COLO829 (cell line): ENCODE measurements around the gene ZRANB3.
"Not testable (repeated sequence)": the region's sequence is repeated elsewhere in the genome, so short reads cannot be mapped to it uniquely, and the experiment has no call there.

ENCODE experiments used
- DNase-seq: peaks from one replicate; pipeline ENCODE4 v3.0.0; 2012; ENCODE audit warnings: low spot score

Gene ZRANB3

GRCh38 chr2:135320465-135321355, 210.3 kb downstream of the ZRANB3 start:
- DNase-seq: no peak

- no peak for DNase-seq
These were observed 212.2 kb downstream of the ZRANB3 start for GRCh38 chr2:135318808-135319207.

- no peak for DNase-seq
These were observed 213.6 kb downstream of the ZRANB3 start for GRCh38 chr2:135317375-135317774.

GRCh38 chr2:135311962-135312361, 219.1 kb downstream of the ZRANB3 start:
- DNase-seq: no peak

- no peak for DNase-seq
These were observed 219.8 kb downstream of the ZRANB3 start for GRCh38 chr2:135311268-135311667.

GRCh38 chr2:135304694-135305093, 226.3 kb downstream of the ZRANB3 start:
- no peak for DNase-seq

GRCh38 chr2:135299658-135300244, 231.3 kb downstream of the ZRANB3 start:
- peak; percentile 87 for DNase-seq

- no peak for DNase-seq
These were observed 231.9 kb downstream of the ZRANB3 start for GRCh38 chr2:135299165-135299564.

- DNase-seq: not testable (repeated sequence)
These were observed 243.9 kb downstream of the ZRANB3 start for GRCh38 chr2:135287121-135287520.

GRCh38 chr2:135285391-135285790, 245.6 kb downstream of the ZRANB3 start:
- no peak for DNase-seq

- DNase-seq: no peak
These were observed 249.6 kb downstream of the ZRANB3 start for GRCh38 chr2:135281379-135281778.

GRCh38 chr2:135279209-135279608, 251.8 kb downstream of the ZRANB3 start:
- DNase-seq: no peak

- DNase-seq: no peak
These were observed 254.5 kb downstream of the ZRANB3 start for GRCh38 chr2:135276525-135276924.

- no peak for DNase-seq
These were observed 260.0 kb downstream of the ZRANB3 start for GRCh38 chr2:135271006-135271405.

- DNase-seq: no peak
These were observed 265.0 kb downstream of the ZRANB3 start for GRCh38 chr2:135265960-135266490.

GRCh38 chr2:135259123-135259522, 271.9 kb downstream of the ZRANB3 start:
- DNase-seq: no peak

GRCh38 chr2:135258193-135258592, 272.8 kb downstream of the ZRANB3 start:
- no peak for DNase-seq

- DNase-seq: no peak
These were observed 273.5 kb downstream of the ZRANB3 start for GRCh38 chr2:135257383-135258090.

- DNase-seq: no peak
These were observed 274.3 kb downstream of the ZRANB3 start for GRCh38 chr2:135256531-135257260.

- no peak for DNase-seq
These were observed 275.8 kb downstream of the ZRANB3 start for GRCh38 chr2:135255208-135255607.

- no peak for DNase-seq
These were observed 278.1 kb downstream of the ZRANB3 start for GRCh38 chr2:135252805-135253458.
